Measurements from ENCODE around the gene DDX41.

Gene DDX41

DNA sequence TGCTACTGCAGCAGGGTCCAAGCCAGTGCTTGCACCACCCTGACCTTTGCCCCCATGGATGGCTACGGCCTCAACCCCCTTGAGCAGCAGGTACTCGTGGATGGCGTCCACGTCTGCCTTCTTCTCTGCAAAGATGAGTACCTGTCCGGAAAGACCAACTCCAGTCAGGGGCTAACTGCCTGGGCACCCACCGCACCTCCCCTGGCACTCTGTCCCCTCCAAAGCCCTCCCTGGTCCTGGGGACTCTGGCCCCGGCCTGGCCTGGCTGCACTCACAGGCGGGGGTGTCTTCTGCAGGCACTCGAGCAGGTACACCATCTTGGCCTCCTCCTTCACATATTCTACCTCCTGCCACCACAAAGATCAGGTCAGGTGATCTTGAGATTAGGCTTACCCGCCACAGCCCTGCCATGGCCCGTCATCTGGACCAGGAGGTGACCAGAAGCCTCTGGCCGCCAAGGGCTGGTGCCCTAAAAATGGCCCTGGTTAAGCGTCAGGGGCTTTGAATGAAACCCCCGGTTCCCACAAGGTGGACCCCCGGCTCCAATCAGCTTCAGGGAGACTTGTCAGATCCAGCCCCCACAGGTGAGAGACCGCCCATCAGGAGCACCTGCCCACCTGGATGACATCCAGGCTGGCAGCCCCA is 3.9 kb downstream of the DDX41 start:
- DNase-seq: no peak

GRCh38 chr5:177511796-177512675 is 4.7 kb downstream of the DDX41 start:
- DNase-seq: no peak

- no peak for DNase-seq
Observed at GRCh38 chr5:177511181-177511580, 5.6 kb downstream of the DDX41 start.

DNA sequence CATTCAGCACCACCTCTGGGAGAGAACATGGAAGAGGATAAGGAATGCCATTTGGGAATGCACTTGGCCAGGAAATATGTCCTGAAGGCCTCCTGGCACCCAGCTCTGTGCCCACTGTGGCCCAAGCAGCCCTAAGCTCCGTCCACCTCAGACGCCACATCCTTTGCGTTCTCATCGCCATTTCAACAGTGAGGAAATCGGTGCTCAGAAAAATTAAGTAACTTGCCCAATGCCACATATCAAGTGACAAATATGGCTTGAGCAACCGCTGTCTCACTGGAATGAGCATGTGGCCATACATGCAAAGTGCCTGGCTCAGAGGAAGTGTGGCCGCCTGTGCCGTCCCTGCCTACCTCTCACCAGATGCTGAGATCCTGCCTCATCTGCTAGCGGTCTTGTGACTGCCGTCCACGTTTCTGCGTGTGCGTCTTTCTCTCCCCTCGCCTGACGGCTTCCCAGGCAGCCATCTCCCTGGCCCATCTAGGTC is 6.2 kb downstream of the DDX41 start:
- no peak for DNase-seq

GRCh38 chr5:177509991-177510566 is 6.7 kb downstream of the DDX41 start:
- DNase-seq: no peak

- no peak for DNase-seq
Observed at GRCh38 chr5:177509381-177509951, 7.3 kb downstream of the DDX41 start, which contains the start of gene DOK3. DOK3 (minus strand) TSS chr5:177509826; CDS start chr5:177509540, 286 bp downstream.

GRCh38 chr5:177508837-177509236 is 7.9 kb downstream of the DDX41 start:
- no peak for DNase-seq

DNA sequence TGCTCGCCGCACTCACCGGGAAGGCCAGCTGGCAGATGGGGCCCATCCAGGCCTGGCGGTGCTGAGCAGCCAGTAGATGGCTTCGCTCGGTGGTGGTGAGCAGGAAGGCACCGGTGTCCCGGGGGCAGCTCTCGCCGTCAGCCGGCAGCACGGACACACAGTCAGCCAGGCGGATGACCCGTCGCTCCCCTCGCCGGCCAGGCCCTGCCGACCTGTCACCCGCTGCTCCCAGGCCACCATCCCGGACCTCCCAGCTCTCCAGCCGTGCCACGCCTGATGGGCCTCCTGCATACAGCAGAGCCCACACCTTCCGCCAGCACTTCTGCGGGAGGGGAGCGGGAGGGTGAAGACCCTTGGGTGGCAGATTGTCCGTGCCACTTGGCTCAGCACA is 8.5 kb downstream of the DDX41 start:
- DNase-seq: no peak

- DNase-seq: no peak
Observed at GRCh38 chr5:177507596-177508220, 9.1 kb downstream of the DDX41 start.

GRCh38 chr5:177507165-177507564 is 9.6 kb downstream of the DDX41 start:
- DNase-seq: no peak

DNA sequence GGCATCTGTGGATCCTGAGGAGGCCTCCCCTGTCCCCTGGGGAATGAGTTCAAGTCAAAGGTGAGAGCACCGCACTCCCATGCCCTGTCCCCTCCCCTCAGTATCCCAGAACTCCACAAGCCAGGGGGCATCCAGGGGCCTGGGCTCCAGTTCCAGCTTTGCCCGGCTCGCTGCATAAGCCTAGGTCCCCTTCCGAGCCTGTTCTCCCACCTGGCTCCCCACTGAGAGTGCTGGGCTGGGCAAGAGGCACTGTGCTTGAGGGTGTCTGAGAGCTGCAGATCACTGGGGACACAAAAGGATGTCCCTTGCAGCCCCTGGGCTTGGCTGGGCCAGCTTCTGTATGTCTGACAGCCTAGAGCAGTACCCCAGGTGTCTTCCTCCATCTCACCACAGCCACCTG is 11.7 kb downstream of the DDX41 start:
- no peak for DNase-seq

- no peak for DNase-seq
Observed at GRCh38 chr5:177504086-177505056, 12.4 kb downstream of the DDX41 start.

DNA sequence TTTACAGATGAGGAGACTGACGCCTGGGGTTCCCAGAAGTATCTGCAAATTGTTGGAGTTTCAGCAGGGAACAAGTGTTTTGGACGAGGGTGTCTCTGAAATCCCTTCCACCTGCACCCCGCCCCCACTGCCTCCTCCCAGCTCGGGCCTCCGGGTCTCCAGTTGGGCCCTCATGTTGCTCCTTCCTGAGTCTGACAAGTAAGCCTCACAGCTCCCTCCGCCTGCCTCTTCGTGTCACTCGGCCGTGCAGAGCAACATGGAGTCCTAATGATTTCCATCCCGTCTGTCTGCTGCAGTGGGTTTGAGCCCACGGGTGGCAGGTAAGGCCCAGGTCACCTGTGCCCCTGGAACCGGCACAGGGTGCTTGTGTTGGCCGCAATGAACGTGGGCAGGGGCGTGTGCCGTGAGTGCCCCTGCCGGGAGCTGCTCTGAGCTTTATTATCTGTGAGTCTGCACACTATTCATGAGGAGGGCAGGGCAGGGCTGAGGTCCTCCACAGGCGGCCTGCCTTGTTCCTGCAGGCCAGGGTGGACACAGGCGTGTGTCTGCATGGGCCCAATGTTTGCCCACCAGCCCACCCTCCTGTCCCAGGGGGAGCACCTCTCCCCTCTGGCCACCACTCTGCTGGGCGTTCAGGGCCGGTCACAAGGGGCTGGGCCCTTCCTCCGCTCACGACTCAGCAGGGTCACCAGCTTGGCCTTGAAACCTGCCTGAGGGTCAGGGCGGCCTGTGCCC is 13.2 kb downstream of the DDX41 start:
- no peak for DNase-seq

DNA sequence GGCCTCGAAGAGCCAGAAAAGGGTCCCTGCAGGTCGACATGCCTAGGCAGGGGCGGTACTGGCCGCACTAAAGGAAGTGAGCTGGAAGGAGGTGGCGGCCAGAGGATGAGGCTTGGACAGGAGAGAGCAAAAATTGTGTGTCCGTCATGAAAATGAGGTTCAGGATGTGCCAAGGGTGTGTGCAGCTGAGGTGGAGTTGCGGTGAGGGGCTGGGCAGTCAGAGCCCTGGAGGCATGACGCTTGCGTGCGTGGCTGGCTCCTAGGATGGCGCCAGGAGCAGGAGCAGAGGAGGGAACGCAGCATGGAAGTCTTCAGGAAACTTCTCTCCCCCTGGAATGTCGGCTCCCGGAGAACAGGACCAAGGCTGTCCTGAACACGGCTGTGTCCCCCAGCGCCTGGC is 13.9 kb downstream of the DDX41 start:
- no peak for DNase-seq

- DNase-seq: no peak
Observed at GRCh38 chr5:177501874-177502678, 14.7 kb downstream of the DDX41 start.

DNA sequence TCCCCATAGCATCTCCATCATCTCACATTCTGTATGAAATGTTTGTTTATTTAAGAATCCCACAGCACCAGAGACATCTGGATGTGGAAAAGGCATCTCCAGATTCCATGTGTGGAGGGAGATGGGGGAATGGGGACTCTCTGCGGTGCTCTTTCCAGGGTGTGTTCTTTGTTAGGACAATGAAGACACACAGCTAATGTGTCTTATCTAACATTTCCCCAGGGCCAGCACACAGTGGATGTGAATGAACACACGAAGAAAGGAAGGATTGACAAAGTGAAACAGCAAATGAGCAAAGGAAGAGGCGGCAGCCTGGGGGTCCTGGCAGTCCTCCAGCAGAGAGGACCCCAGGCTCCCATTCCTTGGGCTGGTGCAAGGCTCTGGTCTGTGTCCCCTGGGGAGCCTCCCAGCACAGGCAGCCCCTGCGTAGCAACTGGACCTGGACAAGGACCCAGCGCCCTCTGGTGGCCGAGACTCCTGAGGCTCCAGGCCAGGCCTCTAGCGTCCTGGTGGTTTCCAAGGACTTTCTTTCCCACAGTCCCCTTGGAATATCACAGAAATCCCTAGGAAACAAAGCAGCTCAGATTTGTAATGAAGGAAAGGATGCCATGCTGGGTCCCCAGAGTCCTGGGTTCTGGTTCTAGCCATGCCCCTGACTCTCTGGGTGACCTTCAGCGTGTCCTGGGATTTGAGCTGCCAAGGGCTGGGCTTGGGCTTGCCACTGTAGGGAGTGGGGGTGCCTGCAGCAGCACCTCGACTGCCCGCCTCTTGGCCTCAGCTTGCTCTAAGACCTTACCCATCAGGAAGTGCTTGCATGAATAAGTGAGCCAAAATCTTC is 15.9 kb downstream of the DDX41 start:
- DNase-seq: peak; percentile 97

- no peak for DNase-seq
Observed at GRCh38 chr5:177499842-177500241, 16.9 kb downstream of the DDX41 start.

DNA sequence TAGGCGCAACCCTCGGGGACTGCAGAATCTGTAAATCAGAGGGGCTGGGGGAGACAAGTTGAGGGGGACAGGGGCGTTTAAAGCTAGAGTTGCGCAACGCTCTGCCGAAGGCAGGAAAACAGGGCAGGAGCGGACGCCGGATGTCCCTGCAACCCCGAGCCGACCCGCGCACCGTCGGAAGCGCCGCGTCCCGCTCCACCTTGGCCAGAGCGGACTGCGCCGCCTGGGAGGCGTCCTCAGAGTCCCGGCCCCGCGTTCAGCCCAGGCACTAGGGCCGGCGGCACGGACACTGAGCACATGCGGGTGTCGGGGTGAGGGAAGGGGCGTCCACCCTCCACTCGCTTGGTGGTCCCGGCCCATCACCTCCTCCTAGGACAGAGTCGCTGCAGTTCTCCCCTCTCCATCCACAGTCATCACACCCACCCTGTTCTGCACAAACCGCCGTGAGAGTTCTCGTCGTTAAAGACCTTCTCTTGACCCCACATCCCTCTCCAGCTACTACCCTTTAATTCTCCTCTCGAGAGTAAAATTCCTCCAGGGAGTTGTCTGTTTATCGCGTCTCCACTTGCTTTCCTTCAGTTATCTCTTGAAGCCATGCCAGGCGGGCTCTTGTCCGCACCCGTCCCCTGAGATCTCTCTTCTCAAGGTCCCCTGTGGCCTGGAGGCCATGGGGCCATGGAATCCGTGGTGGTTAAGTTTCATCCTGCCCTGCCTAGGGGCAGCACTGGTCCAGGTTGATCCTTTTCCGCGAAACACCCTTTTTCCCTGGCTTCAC is 18.6 kb downstream of the DDX41 start:
- peak; percentile 51 for DNase-seq

Measured in stimulated activated CD8-positive, alpha-beta memory T cell treated with anti-CD3 and anti-CD28 coated beads, Interleukin-4, amount 100 ng/mL, for 48 hours (primary cell).